ENCODE measurements around the gene TMEM258. TPM values are rescaled to one million over a fixed set of nuclear protein-coding genes. Genes with fewer than 3 reads are reported as not detected.

TMEM258 gene
- polyA plus RNA-seq, 1 of the 3 experiments (the other 2 are of a cell fraction), result 454 TPM

DNA sequence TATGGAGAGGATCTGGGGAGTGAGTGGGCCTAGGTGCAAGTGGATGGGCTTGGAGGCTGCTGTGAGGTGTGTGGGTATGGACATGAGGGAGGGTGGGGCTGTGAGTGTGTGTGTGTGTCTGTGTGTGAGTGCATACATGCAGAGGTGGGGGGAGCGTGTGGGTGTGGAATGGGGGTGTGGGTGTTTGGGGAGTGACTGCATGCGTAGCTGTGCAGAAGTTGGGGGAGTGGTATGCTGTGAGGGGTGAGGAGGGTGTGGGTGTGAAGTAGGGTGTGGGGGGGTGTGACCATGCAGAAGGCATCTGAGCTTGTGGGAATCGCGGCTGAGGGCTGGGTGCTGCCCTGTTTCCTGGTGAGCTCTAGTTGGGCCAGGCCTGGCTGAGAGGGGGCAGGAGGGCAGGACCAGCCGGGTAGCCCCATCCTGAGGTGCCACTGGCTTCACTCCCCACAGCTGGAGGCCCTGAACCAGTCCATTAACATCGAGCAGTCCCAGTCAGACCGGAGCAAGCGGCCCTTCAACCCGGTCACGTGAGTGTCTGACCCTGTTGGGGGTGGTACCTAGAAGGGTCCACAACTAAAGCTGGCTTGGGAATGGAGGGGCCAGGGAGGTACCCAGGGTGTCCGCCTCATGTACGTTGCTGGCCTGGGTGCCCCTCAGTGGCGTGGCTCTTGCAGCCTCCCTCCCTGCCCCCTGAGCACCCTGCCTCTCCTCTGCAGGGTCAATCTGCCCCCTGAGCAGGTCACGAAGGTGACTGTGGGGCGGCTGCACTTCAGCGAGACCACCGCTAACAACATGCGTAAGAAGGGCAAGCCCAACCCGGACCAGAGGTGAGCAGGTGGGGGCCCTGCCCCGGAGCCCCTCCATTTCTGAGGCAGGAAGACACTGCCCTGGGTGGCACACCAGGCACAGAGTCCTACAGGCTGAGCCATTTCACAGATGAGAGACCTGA, 16.5 kb downstream of the TMEM258 start:
- peaks cover 0 to 28% of the 10 kb centered on the region in 2 experiments; a peak in 1 of 4 replicates for H3K4me1 ChIP-seq (ENCODE audit: control insufficient read depth in 1 of 2, insufficient read depth in 2 of 2, low read depth in 1 of 2, low read length in 1 of 2)
- no peaks in the 10 kb centered on the region for H4K20me1 ChIP-seq (ENCODE audit: insufficient read depth)
- H3K4me2 ChIP-seq, result no peak overlapping the region
- no peaks in the 10 kb centered on the region for H3K9me3 ChIP-seq
- TF ChIP-seq GABPA (IDR thresholded peaks at IDR 0.05; ENCODE audit: low read depth) (no peak), MEF2A (IDR thresholded peaks at IDR 0.05; ENCODE audit: borderline replicate concordance, low read depth) (no peak), RAD21 (IDR thresholded peaks at IDR 0.05; ENCODE audit: low read length) (no peak), FOXJ3 (CRISPR knock-in tag; IDR thresholded peaks at IDR 0.05) (no peak)
- no peaks in the 10 kb centered on the region for H3K36me3 ChIP-seq (replicated peaks in 1 of 2; ENCODE audit: control insufficient read depth in 1 of 2, insufficient read depth in 2 of 2, low read length in 1 of 2)
- no peak overlapping the region for H3K9ac ChIP-seq
- ChIA-PET CTCF (interaction anchor here (0.7 to 3.7 kb wide), 12 partner anchors 9 to 332 kb away, joined by 3 to 35 read pairs (median 5); no protein-coding TSS in a partner anchor), POLR2A (no interaction called here)
- no peaks in the 10 kb centered on the region for H3K9me2 ChIP-seq
- no peaks in the 10 kb centered on the region for H3K79me2 ChIP-seq (ENCODE audit: insufficient read depth)
- 76% methylated on average over 5 of the region's 20 CpGs for WGBS (ENCODE audit: low lambda C conversion rate)
- no peak overlapping the region for H2AFZ ChIP-seq (ENCODE audit: low read depth)
- H3K27ac ChIP-seq (ENCODE audit: low read depth in 2 of 2, low read length in 1 of 2), result no peak overlapping the region; a peak in 1 of 4 replicates
- no peaks in the 10 kb centered on the region for H3K27me3 ChIP-seq (ENCODE audit: insufficient read depth)
- DNase-seq, result peak; percentile 31
- H3F3A ChIP-seq (replicated peaks; ENCODE audit: insufficient read depth), result no peaks in the 10 kb centered on the region
- no peak overlapping the region for H3K4me3 ChIP-seq (ENCODE audit: low read depth in 2 of 2, low read length in 1 of 2)

DNA sequence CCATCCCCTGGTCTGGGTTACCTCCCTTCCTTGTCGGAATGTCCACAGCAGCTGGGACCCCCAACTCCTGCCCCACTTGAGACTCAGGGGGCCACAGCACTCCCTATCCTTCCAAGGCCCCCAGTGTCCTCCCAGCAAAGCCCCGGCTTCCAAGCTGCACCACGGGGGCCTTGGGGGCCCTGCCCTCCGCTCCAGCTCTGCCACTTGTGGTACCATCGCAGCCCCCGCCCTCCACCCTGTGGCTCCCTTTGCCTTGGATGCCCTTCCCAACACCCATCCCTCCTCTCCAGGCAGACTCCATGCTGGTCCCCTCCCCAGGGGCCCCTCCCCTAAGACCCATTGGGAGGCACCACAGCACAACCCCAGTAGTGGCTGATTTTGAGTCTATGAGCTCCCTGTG, 17.3 kb downstream of the TMEM258 start:
- peak; percentile 21 for DNase-seq
- Histone ChIP-seq H3K27me3 (ENCODE audit: insufficient read depth) (no peaks in the 10 kb centered on the region), H3K9ac (no peak overlapping the region), H3K9me3 (no peaks in the 10 kb centered on the region), H3K9me2 (no peaks in the 10 kb centered on the region), H3F3A (replicated peaks; ENCODE audit: insufficient read depth) (no peaks in the 10 kb centered on the region), H3K4me3 (ENCODE audit: low read depth in 2 of 2, low read length in 1 of 2) (no peak overlapping the region), H3K79me2 (ENCODE audit: insufficient read depth) (no peaks in the 10 kb centered on the region), H3K27ac (ENCODE audit: low read depth in 2 of 2, low read length in 1 of 2) (no peak overlapping the region), H3K4me2 (no peak overlapping the region), H2AFZ (ENCODE audit: low read depth) (no peak overlapping the region), H3K36me3 (replicated peaks in 1 of 2; ENCODE audit: control insufficient read depth in 1 of 2, insufficient read depth in 2 of 2, low read length in 1 of 2) (no peaks in the 10 kb centered on the region), H3K4me1 (ENCODE audit: control insufficient read depth in 1 of 2, insufficient read depth in 2 of 2, low read depth in 1 of 2, low read length in 1 of 2) (peaks cover 0 to 26% of the 10 kb centered on the region in 2 experiments; a peak in 1 of 4 replicates), H4K20me1 (ENCODE audit: insufficient read depth) (no peaks in the 10 kb centered on the region)
- WGBS (ENCODE audit: low lambda C conversion rate), result 95% methylated on average over 6 of the region's 6 CpGs
- CTCF ChIA-PET, result interaction anchor here (0.8 to 3.7 kb wide), 11 partner anchors 9 to 333 kb away, joined by 3 to 35 read pairs (median 5); no protein-coding TSS in a partner anchor
- POLR2A ChIA-PET, result no interaction called here
- no peak for TF ChIP-seq TEAD4 (IDR thresholded peaks at IDR 0.05; ENCODE audit: borderline replicate concordance, insufficient read depth)
- no peak for TF ChIP-seq CHD2 (IDR thresholded peaks at IDR 0.05; ENCODE audit: low read length, partially characterized antibody)
- TF ChIP-seq EZH2phosphoT487 (IDR thresholded peaks at IDR 0.05; ENCODE audit: borderline replicate concordance, low read depth), result no peak
- TF ChIP-seq RXRA (IDR thresholded peaks at IDR 0.05; ENCODE audit: borderline replicate concordance, low read depth), result no peak
- no peak for TF ChIP-seq NFIC (IDR thresholded peaks at IDR 0.05; ENCODE audit: borderline replicate concordance)
- TF ChIP-seq, protein P1, sequence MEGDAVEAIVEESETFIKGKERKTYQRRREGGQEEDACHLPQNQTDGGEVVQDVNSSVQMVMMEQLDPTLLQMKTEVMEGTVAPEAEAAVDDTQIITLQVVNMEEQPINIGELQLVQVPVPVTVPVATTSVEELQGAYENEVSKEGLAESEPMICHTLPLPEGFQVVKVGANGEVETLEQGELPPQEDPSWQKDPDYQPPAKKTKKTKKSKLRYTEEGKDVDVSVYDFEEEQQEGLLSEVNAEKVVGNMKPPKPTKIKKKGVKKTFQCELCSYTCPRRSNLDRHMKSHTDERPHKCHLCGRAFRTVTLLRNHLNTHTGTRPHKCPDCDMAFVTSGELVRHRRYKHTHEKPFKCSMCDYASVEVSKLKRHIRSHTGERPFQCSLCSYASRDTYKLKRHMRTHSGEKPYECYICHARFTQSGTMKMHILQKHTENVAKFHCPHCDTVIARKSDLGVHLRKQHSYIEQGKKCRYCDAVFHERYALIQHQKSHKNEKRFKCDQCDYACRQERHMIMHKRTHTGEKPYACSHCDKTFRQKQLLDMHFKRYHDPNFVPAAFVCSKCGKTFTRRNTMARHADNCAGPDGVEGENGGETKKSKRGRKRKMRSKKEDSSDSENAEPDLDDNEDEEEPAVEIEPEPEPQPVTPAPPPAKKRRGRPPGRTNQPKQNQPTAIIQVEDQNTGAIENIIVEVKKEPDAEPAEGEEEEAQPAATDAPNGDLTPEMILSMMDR (IDR thresholded peaks at IDR 0.05), result no peak
- TF ChIP-seq NRF1 (IDR thresholded peaks at IDR 0.05; ENCODE audit: low read depth, low read length), result no peak
- TF ChIP-seq, protein P2, sequence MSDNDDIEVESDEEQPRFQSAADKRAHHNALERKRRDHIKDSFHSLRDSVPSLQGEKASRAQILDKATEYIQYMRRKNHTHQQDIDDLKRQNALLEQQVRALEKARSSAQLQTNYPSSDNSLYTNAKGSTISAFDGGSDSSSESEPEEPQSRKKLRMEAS (IDR thresholded peaks at IDR 0.05; ENCODE audit: low read depth), result no peak
- TF ChIP-seq TAF1 (IDR thresholded peaks at IDR 0.05; ENCODE audit: borderline replicate concordance, low read depth, low read length), result no peak
- TF ChIP-seq, protein P3, sequence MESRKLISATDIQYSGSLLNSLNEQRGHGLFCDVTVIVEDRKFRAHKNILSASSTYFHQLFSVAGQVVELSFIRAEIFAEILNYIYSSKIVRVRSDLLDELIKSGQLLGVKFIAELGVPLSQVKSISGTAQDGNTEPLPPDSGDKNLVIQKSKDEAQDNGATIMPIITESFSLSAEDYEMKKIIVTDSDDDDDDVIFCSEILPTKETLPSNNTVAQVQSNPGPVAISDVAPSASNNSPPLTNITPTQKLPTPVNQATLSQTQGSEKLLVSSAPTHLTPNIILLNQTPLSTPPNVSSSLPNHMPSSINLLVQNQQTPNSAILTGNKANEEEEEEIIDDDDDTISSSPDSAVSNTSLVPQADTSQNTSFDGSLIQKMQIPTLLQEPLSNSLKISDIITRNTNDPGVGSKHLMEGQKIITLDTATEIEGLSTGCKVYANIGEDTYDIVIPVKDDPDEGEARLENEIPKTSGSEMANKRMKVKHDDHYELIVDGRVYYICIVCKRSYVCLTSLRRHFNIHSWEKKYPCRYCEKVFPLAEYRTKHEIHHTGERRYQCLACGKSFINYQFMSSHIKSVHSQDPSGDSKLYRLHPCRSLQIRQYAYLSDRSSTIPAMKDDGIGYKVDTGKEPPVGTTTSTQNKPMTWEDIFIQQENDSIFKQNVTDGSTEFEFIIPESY (IDR thresholded peaks at IDR 0.05; ENCODE audit: borderline replicate concordance, low read depth), result no peak
- no peak for TF ChIP-seq RCOR1 (IDR thresholded peaks at IDR 0.05; ENCODE audit: low read length)
- TF ChIP-seq JUND (IDR thresholded peaks at IDR 0.05), result no peak

Measured in SK-N-SH (cell line).